Mesendoderm (in vitro differentiated cells): ENCODE results near the gene MBNL1.
"Not testable (repeated sequence)": the region's sequence is repeated elsewhere in the genome, so short reads cannot be mapped to it uniquely, and the experiment has no call there.

ENCODE experiments used
- DNase-seq: peaks from one replicate; pipeline ENCODE4 v3.0.0; 2013
- H2AK5ac ChIP-seq: 2 replicates; pipeline ENCODE4 v1.6.1; 2013; ENCODE audit warnings: low read length, inconsistent platforms
- H2BK120ac ChIP-seq: 2 replicates; pipeline ENCODE4 v1.6.1; 2013; ENCODE audit warnings: low read depth, mild to moderate bottlenecking, low read length, moderate library complexity, mixed read lengths
- H2BK15ac ChIP-seq: replicated peaks from 2 replicates; pipeline ENCODE4 v1.6.1; 2013; ENCODE audit warnings: low read depth, mild to moderate bottlenecking, moderate library complexity
- H2BK5ac ChIP-seq: 2 replicates; pipeline ENCODE4 v1.6.1; 2013; ENCODE audit warnings: low read length, inconsistent platforms
- H3K18ac ChIP-seq: 2 replicates; pipeline ENCODE4 v1.6.1; 2013; ENCODE audit warnings: mild to moderate bottlenecking, low read length, mixed read lengths
- H3K23ac ChIP-seq: one replicate; pipeline ENCODE4 v1.6.1; 2013; ENCODE audit warnings: low read length
- H3K27ac ChIP-seq: 2 replicates; pipeline ENCODE4 v1.5.1; 2013; ENCODE audit warnings: low read depth, mild to moderate bottlenecking, inconsistent platforms, low read length, moderate library complexity
- H3K27me3 ChIP-seq: 2 replicates; pipeline ENCODE4 v1.6.1; 2013; ENCODE audit warnings: low read length, control low read depth, mild to moderate bottlenecking, inconsistent platforms; ENCODE audit not compliant: insufficient read depth, poor library complexity
- H3K36me3 ChIP-seq: 2 replicates; pipeline ENCODE4 v1.6.1; 2013; ENCODE audit warnings: low read length, inconsistent platforms; ENCODE audit not compliant: control insufficient read depth, insufficient read depth
- H3K4ac ChIP-seq: one replicate; pipeline ENCODE4 v1.6.1; 2013; ENCODE audit warnings: low read depth, mild to moderate bottlenecking, low read length, moderate library complexity
- H3K4me1 ChIP-seq: 2 replicates; pipeline ENCODE4 v1.6.1; 2013; ENCODE audit warnings: low read depth, low read length, inconsistent platforms; ENCODE audit not compliant: control insufficient read depth
- H3K4me2 ChIP-seq: 2 replicates; pipeline ENCODE4 v1.6.1; 2013; ENCODE audit warnings: low read length
- H3K4me3 ChIP-seq: 2 replicates; pipeline ENCODE4 v1.5.1; 2013; ENCODE audit warnings: mild to moderate bottlenecking, low read length
- H3K56ac ChIP-seq: one replicate; pipeline ENCODE4 v1.6.1; 2013; ENCODE audit warnings: low read length
- H3K79me1 ChIP-seq: 2 replicates; pipeline ENCODE4 v1.6.1; 2013; ENCODE audit warnings: low read length, inconsistent platforms
- H3K79me2 ChIP-seq: 2 replicates; pipeline ENCODE4 v1.6.1; 2013; ENCODE audit warnings: mild to moderate bottlenecking, low read length; ENCODE audit not compliant: control insufficient read depth, insufficient read depth
- H3K9ac ChIP-seq: 2 replicates; pipeline ENCODE4 v1.6.1; 2013; ENCODE audit warnings: low read length, inconsistent platforms
- H4K5ac ChIP-seq: one replicate; pipeline ENCODE4 v1.6.1; 2013; ENCODE audit warnings: low read length
- H4K8ac ChIP-seq: one replicate; pipeline ENCODE4 v1.6.1; 2013; ENCODE audit warnings: low read depth, mild to moderate bottlenecking, control low read depth, low read length, moderate library complexity
- WGBS: extraction: QIAGEN DNeasy Blood & Tissue Kit; methylation state at CpG from one replicate; pipeline ENCODE4 v1.1.7; 2013; ENCODE audit warnings: low lambda C conversion rate, missing lambda C conversion rate; ENCODE audit not compliant: insufficient coverage; ENCODE audit errors: extremely low coverage; 5-methylcytosine and 5-hydroxymethylcytosine counted together

The MBNL1 gene

DNA sequence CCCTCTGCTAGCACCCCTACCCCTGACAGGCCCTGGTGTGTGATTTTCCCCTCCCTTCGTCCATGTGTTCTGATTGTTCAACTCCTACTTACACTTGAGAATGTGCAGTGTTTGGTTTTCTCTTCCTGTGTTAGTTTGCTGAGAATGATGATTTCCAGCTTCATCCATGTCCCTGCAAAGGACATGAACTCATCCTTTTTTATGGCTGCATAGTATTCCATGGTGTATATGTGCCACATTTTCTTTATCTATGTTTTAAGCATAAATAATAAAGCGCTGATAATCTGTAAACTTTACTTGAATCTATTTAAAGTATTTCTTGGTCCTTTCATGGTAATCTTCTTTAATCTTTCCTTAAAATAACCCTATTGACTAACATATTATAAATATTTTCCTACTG is 128.6 kb downstream of the MBNL1 start:
- not testable (repeated sequence) for H3K4me1 ChIP-seq

DNA sequence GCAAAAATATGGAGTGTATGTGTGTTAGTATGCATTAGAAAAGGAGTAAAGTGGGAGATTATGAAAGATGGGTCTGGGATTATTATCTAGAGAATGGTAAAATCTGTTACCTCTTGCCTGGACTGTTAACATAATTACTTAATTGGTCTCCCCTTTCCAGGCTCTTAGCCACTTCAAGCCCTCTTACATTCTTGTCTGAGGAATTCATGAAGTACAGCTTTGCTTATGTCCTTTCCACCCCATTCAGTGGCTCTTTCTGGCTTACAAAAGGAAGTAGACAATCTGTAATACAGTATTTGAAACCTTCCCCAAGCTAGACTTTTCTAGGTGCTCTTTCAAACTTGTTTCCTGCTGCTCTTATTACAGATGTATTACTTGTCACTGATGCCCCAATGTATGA is 129.8 kb downstream of the MBNL1 start:
- DNase-seq: no peak
- no peaks in the 10 kb centered on the region for H3K4me1 ChIP-seq
- H3K56ac ChIP-seq: no peak overlapping the region
- no peaks in the 10 kb centered on the region for H3K79me1 ChIP-seq
- no peak overlapping the region for H3K4me2 ChIP-seq
- H2BK15ac ChIP-seq: no peak overlapping the region
- H2BK5ac ChIP-seq: no peak overlapping the region
- no peak overlapping the region for H3K4ac ChIP-seq
- no peak overlapping the region for H4K5ac ChIP-seq
- H3K18ac ChIP-seq: no peak overlapping the region
- H4K8ac ChIP-seq: no peak overlapping the region
- H3K36me3 ChIP-seq: no peaks in the 10 kb centered on the region
- no peak overlapping the region for H2BK120ac ChIP-seq
- H3K27ac ChIP-seq: no peak overlapping the region
- no peaks in the 10 kb centered on the region for H3K79me2 ChIP-seq
- no peak overlapping the region for H2AK5ac ChIP-seq
- H3K4me3 ChIP-seq: no peak overlapping the region
- H3K9ac ChIP-seq: no peak overlapping the region
- H3K27me3 ChIP-seq: no peaks in the 10 kb centered on the region
- H3K23ac ChIP-seq: no peak overlapping the region

More for the DNA sequence above, 128.6 kb downstream of the MBNL1 start:
- DNase-seq, H3K27me3 ChIP-seq, H2BK120ac ChIP-seq, H3K36me3 ChIP-seq, H3K4me3 ChIP-seq, H2BK5ac ChIP-seq, H3K4me2 ChIP-seq, H3K23ac ChIP-seq, H3K79me2 ChIP-seq, H2BK15ac ChIP-seq, H4K8ac ChIP-seq, H2AK5ac ChIP-seq, H3K9ac ChIP-seq, H3K27ac ChIP-seq, H3K18ac ChIP-seq, H3K56ac ChIP-seq, H3K79me1 ChIP-seq, H4K5ac ChIP-seq, H3K4ac ChIP-seq: not testable (repeated sequence)
- no CpG with 5 or more reads among the region's 2 CpGs for WGBS

- H3K79me2 ChIP-seq: no peaks in the 10 kb centered on the region
- no peak overlapping the region for H2BK120ac ChIP-seq
- no peak overlapping the region for H3K4ac ChIP-seq
- H3K18ac ChIP-seq: no peak overlapping the region
- no peak overlapping the region for H3K56ac ChIP-seq
- no peaks in the 10 kb centered on the region for H3K79me1 ChIP-seq
- no peaks in the 10 kb centered on the region for H3K27me3 ChIP-seq
- no peak overlapping the region for H3K9ac ChIP-seq
- no peak overlapping the region for H2BK15ac ChIP-seq
- H3K27ac ChIP-seq: no peak overlapping the region
- no peak overlapping the region for H4K8ac ChIP-seq
- H2AK5ac ChIP-seq: no peak overlapping the region
- no peak for DNase-seq
- H3K23ac ChIP-seq: no peak overlapping the region
- H3K4me1 ChIP-seq: no peaks in the 10 kb centered on the region
- H3K36me3 ChIP-seq: no peaks in the 10 kb centered on the region
- no peak overlapping the region for H3K4me3 ChIP-seq
- H3K4me2 ChIP-seq: no peak overlapping the region
- H2BK5ac ChIP-seq: no peak overlapping the region
- no peak overlapping the region for H4K5ac ChIP-seq
These were observed 130.6 kb downstream of the MBNL1 start for GRCh38 chr3:152399374-152399773.

DNA sequence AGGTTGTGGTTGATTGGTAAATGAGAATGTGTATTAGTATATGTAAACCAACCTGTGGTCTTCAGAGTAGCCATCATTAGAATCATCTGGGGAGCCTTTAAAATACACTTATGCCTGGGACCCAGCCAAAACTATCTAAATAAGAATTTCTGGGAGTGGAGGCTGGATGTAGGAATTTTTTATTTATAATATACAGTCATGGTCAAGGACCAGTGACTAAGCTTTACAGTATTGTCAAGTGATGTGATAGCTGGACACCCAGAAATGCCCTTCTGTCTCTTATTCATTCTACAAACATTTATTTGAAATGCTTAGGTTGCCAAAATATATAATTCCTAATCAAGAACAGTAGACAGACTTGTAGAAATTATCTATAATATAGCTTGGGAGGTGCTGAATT is 132.2 kb downstream of the MBNL1 start:
- Histone ChIP-seq H3K4ac (no peak overlapping the region), H4K8ac (no peak overlapping the region), H3K79me2 (no peaks in the 10 kb centered on the region), H2BK120ac (no peak overlapping the region), H3K4me3 (no peak overlapping the region), H3K56ac (no peak overlapping the region), H3K4me1 (no peaks in the 10 kb centered on the region), H3K18ac (no peak overlapping the region), H3K36me3 (no peaks in the 10 kb centered on the region), H3K9ac (no peak overlapping the region), H4K5ac (no peak overlapping the region), H2BK15ac (no peak overlapping the region), H2BK5ac (no peak overlapping the region), H3K4me2 (no peak overlapping the region), H3K27me3 (no peaks in the 10 kb centered on the region), H3K23ac (no peak overlapping the region), H2AK5ac (no peak overlapping the region), H3K27ac (no peak overlapping the region), H3K79me1 (no peaks in the 10 kb centered on the region)
- DNase-seq: no peak

DNA sequence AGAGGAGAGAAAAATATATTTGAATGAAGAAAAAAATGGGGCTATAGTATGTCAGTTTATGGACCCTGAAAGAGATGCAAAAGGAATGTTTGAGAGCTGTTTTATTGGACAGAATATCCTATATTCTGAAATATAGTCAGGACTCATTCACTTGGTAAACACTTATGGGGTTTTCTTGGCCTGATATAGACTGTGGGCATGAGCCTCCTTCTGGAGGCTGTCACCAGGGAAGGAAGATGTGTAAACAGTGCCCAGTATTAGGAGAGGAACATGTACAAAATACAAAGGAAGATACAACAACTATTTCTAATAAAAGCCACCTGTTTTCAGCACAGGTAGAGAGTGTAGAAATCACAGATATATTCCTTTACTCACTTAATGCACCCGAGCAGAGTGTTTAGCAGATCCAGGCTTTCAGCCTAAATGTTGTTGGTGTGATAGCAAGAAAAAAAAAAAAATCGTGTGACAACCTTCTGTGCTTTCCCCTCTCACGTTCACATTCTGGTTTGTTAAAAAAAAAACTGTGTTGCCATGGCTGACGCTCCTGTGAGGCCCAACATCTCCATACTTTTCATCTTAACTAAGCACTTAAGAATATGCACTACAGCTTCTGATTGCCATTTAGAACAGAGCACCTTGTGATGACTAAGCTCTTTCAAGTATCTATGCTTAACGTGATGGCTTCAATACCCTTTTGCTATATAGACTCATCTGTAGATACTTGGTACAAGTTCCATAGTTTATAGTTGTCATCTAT is 134.1 kb downstream of the MBNL1 start:
- H3K4me3 ChIP-seq: no peak overlapping the region
- H3K79me2 ChIP-seq: no peaks in the 10 kb centered on the region
- peak; percentile 40 for DNase-seq
- H3K56ac ChIP-seq: no peak overlapping the region
- H4K5ac ChIP-seq: no peak overlapping the region
- no peak overlapping the region for H3K4me2 ChIP-seq
- WGBS: no CpG with 5 or more reads among the region's 5 CpGs
- no peak overlapping the region for H3K23ac ChIP-seq
- H3K36me3 ChIP-seq: no peaks in the 10 kb centered on the region
- H4K8ac ChIP-seq: no peak overlapping the region
- H3K4ac ChIP-seq: no peak overlapping the region
- H3K27me3 ChIP-seq: no peaks in the 10 kb centered on the region
- no peak overlapping the region for H2BK5ac ChIP-seq
- no peaks in the 10 kb centered on the region for H3K4me1 ChIP-seq
- no peak overlapping the region for H2AK5ac ChIP-seq
- H3K9ac ChIP-seq: no peak overlapping the region
- no peak overlapping the region for H3K27ac ChIP-seq
- no peaks in the 10 kb centered on the region for H3K79me1 ChIP-seq
- H3K18ac ChIP-seq: no peak overlapping the region
- H2BK15ac ChIP-seq: no peak overlapping the region
- H2BK120ac ChIP-seq: no peak overlapping the region

- Histone ChIP-seq H3K27ac (no peak overlapping the region), H3K9ac (no peak overlapping the region), H2AK5ac (no peak overlapping the region), H3K4me1 (no peaks in the 10 kb centered on the region), H2BK5ac (no peak overlapping the region), H3K27me3 (no peaks in the 10 kb centered on the region), H3K23ac (no peak overlapping the region), H3K18ac (no peak overlapping the region), H4K5ac (no peak overlapping the region), H3K79me2 (no peaks in the 10 kb centered on the region), H2BK120ac (no peak overlapping the region), H3K4ac (no peak overlapping the region), H4K8ac (no peak overlapping the region), H2BK15ac (no peak overlapping the region), H3K56ac (no peak overlapping the region), H3K4me2 (no peak overlapping the region), H3K36me3 (no peaks in the 10 kb centered on the region), H3K4me3 (no peak overlapping the region), H3K79me1 (no peaks in the 10 kb centered on the region)
- DNase-seq: peak; percentile 22
- WGBS: no CpG with 5 or more reads among the region's 2 CpGs
These were observed 134.9 kb downstream of the MBNL1 start for GRCh38 chr3:152403632-152404066.
